Activated T-cell treated with anti-CD3 and anti-CD28 coated beads for 1 hour (primary cell): ENCODE measurements around the gene GPR108.
"Not testable (repeated sequence)": the region's sequence is repeated elsewhere in the genome, so short reads cannot be mapped to it uniquely, and the experiment has no call there.

Experiments
- DNase-seq: peaks from one replicate; pipeline ENCODE4 v3.0.0-alpha.2; 2020; ENCODE audit warnings: low read depth

The GPR108 gene

GRCh38 chr19:6720369-6721137 lies 16.8 kb downstream of the GPR108 start, which contains the start of gene C3:
C3 (minus strand) TSS chr19:6720650; CDS start chr19:6720589, 61 bp downstream.
- no peak for DNase-seq

- DNase-seq, result no peak
Observed at GRCh38 chr19:6719992-6720368, 17.4 kb downstream of the GPR108 start.

- DNase-seq, result no peak
Observed at GRCh38 chr19:6719540-6719861, 17.9 kb downstream of the GPR108 start.

GRCh38 chr19:6718741-6719539 lies 18.4 kb downstream of the GPR108 start:
- DNase-seq, result no peak

- DNase-seq, result no peak
Observed at GRCh38 chr19:6718111-6718740, 19.2 kb downstream of the GPR108 start.

- DNase-seq, result no peak
Observed at GRCh38 chr19:6717441-6717971, 19.9 kb downstream of the GPR108 start.

GRCh38 chr19:6717036-6717435 lies 20.3 kb downstream of the GPR108 start:
- DNase-seq, result no peak

GRCh38 chr19:6716610-6716970 lies 20.8 kb downstream of the GPR108 start:
- no peak for DNase-seq

GRCh38 chr19:6714749-6715555 lies 22.4 kb downstream of the GPR108 start:
- DNase-seq, result no peak

- no peak for DNase-seq
Observed at GRCh38 chr19:6713773-6714692, 23.3 kb downstream of the GPR108 start.

GRCh38 chr19:6712692-6713670 lies 24.4 kb downstream of the GPR108 start:
- DNase-seq, result no peak

- no peak for DNase-seq
Observed at GRCh38 chr19:6712231-6712630, 25.1 kb downstream of the GPR108 start.

- DNase-seq, result no peak
Observed at GRCh38 chr19:6711605-6712004, 25.8 kb downstream of the GPR108 start.

- DNase-seq, result no peak
Observed at GRCh38 chr19:6711078-6711361, 26.4 kb downstream of the GPR108 start.

- no peak for DNase-seq
Observed at GRCh38 chr19:6710273-6711077, 26.9 kb downstream of the GPR108 start.

GRCh38 chr19:6709549-6709948 lies 27.8 kb downstream of the GPR108 start:
- no peak for DNase-seq

GRCh38 chr19:6708913-6709312 lies 28.5 kb downstream of the GPR108 start:
- DNase-seq, result not testable (repeated sequence)

- DNase-seq, result no peak
Observed at GRCh38 chr19:6708346-6708745, 29.0 kb downstream of the GPR108 start.

GRCh38 chr19:6707658-6708018 lies 29.7 kb downstream of the GPR108 start:
- DNase-seq, result no peak
